Measurements from ENCODE around the gene NELFA. TPM values are rescaled to one million over a fixed set of nuclear protein-coding genes. Genes with fewer than 3 reads are reported as not detected.
A peak's percentile ranks its signal among the peaks of the same experiment; 100 is the strongest.

Gene NELFA
- 10.0 TPM for total RNA-seq
- long read RNA-seq, transcript NELFA-202 (11 exons, 3,343 nt) = major isoform, 21 of 34 reads
- long read RNA-seq, partial matches to known transcripts = 4 of 34 reads
- long read RNA-seq, other reads (novel, unspliced or antisense) = 8 of 34 reads

DNA sequence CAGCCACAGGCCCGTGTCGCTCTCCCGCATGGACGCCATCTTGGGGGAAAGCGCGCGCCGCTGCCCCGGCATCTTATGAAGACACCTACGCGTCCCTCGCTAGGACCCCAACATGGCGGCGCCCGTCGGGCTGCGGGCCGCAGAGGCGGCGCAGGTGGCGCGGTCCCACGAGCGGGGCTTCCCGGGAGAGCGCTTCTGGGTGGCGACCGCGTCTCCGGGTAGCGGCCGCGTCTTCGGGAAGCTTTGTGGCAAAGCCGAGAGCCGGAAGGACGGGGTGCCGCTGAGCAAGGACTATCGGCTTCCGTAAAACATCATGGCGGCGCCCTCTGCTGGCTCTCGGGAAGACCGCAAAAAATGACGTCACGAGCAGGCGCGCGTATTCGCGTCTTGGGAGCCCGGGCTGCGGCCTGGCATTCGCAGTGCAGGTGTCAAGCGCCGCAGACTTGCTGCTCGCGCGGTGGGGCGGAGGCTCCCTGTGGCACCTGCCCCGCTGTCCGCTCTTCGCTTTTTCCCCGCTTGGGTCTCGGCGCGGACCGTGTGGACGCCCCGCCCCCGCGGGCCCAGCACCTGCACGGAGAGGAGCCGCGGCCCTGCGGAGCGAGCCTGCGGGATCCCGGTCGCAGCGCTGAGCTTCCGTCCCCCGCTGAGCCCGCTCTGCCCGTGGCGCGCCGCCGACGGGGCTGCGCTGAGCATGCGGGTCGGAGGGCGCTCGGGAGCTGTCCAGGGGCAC is at the start of gene NELFA:
NELFA (minus strand) TSS at position 54 of the 730 bp plus-strand sequence; CDS start at position 39, 15 bp downstream.
- DNase-seq (peak; percentile 96), ATAC-seq (peak; percentile 96)
- intact Hi-C loops (cut with micrococcal nuclease) = no loop called here

DNA sequence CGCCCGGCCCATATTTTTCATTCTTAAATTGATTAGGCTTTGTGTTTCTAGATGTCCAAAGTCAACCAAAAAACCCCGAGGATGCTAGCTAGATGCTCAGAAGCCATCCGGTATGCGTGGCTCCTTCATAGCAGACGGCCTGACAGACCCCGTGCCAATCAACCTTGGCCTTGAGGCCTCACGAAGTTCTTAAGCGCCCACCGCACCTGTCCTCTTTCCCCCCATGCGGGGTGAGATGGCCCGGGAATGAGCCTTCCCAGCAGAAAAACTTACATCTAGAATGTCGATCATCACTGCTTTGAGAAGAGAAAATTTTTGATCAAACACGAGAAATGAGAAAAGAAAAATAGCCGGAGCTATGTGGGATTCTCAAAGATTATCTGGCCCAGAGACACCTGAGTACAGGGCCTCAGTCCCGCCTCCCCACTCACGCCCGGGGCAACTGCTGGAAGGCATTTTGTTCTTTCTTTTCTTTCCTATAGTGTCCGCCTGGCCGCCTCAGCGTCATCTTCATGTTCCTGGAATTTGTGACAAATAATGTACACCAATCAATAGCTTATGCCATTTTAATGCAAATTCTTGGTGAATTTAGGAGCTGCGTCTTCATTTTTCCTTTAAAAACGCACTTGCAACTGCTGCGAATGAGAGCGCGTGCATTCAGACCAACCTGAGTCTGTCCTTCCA is 48.8 kb upstream of the NELFA start:
- ATAC-seq = no peak
- peak; percentile 8 for DNase-seq
- intact Hi-C loops (cut with micrococcal nuclease) = no loop called here

DNA sequence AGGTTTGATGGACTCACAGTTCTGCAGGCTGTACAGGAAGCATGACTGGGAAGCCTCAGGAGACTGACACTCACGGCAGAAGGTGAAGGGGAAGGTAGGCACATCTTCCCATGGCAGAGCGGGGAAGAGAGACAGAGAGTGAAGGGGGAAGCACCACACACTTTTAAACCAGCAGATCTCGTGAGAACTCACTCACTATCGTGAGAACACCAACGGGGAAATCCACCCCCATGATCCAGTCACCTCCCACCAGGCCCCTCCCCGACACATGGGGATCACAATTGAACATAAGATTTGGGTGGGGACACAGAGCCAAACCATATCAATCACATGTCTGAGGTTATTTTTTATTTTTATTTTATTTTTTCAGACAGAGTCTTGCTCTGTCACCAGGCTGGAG is 45.4 kb upstream of the NELFA start:
- ATAC-seq (no peak), DNase-seq (no peak)
- intact Hi-C loops (cut with micrococcal nuclease) = no loop called here

DNA sequence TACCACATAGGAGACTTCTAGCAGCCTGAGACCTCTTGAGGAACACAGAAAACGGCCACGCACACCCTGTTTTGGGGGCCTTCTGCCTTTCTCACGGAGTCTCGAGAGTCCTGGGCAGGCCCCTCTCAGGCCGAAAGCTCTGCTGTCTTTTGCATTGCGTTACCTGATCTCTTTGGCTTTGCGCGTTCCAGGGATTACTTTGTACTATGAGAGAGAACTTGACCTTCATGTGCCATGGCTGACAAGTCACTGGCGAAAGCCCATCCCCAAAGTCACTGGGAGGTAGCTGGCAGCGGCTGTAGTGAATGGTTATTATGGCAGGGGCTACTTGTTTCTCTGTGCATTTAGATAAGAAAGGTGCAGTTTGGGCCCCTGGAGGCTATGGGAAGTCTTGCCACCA is 42.3 kb upstream of the NELFA start:
- DNase-seq (no peak), ATAC-seq (no peak)
- intact Hi-C loops (cut with micrococcal nuclease) = no loop called here

DNA sequence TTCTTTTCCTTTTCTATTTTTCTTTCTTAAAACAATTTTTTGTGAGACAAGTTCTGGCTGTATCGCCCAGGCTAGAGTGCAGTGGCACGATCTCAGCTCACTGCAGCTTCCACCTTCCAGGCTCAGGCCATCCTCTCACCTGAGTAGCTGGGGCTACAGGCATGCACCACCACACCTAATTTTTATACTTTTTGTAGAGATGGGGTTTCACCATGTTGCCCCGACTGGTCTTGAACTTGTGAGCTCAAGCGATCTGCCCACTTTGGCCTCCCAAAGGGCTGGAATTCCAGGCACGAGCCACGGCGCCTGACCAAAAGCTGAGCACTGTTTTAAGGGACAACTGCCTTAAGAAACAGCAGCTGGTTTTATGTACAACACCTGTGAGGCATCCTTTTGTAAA is 41.0 kb upstream of the NELFA start:
- ATAC-seq = no peak
- DNase-seq = no peak
- intact Hi-C loops (cut with micrococcal nuclease) = no loop called here

DNA sequence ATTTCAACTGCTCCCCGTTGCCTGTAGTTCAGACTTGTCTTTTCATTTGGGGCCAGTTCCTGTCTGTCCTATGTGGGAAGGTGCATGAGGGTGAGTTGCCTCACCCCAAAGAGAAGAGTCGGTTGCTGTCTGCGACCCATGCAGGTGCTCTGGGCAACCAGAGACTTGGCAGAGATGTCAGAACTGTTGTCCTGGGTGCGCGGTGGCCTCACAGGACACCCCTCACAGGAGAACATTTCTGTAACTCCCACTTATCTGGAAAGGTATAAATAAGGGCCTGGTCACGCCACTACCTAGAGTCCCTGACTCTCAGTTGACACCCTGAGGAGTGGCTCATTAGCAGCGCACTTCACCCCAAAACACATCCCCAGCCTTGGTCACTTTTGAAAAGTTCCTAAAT is 40.6 kb upstream of the NELFA start:
- DNase-seq (no peak), ATAC-seq (no peak)
- intact Hi-C loops (cut with micrococcal nuclease) = no loop called here

DNA sequence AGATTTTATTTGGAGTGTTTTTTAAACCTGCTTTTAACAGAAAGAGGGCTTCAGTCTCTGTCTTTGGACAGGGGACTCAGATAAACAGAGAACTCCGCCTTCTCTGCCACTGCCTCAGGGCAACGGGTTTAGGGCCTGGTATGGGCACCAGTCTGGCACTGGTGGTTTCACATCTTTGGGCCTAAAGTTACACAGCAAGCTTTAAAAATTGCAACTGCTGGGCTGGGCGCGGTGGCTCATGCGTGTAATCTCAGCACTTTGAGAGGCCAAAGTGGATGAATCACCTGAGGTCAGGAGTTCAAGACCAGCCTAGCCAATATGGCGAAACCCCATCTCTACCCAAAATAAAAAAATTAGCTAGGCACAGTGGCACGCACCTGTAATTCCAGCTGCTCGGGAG is 40.1 kb upstream of the NELFA start:
- intact Hi-C loops (cut with micrococcal nuclease) = no loop called here
- no peak for ATAC-seq

DNA sequence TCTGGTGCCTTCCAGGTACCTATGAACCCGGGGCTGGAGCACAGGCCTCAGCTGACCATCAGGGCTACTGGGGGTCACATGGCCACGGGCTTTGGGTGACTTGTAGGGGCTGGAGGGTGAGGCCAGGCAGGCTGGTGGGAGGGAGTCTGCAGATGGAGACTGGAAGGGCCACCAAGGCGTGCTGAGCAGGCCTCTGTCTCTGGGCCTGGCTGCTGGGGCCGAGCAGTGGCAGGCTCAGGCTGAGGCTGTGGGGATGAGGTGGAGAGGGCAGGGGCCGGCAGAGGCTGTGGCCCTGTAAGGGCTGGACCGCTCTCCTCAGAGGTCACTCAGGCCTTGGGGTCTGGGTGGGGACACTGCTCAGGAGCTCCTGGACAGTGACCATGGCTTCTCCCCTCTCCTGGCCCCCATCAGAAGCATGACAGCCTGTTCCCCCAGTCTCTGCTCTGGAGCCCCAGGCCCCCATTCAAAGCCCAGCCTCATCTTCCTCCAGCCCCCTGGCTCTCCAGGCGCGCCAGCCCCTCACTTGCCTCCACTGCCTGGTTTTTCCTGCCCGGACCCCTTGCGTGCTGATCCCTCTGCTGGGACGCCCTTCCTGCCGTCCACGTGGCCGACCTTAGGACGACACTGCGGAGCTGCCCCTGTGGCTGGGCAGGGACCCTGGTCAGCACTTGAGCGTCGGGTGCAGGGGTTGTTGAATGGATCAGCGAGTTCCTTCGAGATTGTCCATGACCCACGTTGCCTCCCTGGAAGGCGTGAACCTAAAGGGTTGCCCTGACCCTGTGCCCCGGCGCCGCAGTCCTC is 39.2 kb upstream of the NELFA start:
- ATAC-seq = no peak
- no peak for DNase-seq
- intact Hi-C loops (cut with micrococcal nuclease) = no loop called here

More for the DNA sequence above, 40.1 kb upstream of the NELFA start:
- DNase-seq = no peak

DNA sequence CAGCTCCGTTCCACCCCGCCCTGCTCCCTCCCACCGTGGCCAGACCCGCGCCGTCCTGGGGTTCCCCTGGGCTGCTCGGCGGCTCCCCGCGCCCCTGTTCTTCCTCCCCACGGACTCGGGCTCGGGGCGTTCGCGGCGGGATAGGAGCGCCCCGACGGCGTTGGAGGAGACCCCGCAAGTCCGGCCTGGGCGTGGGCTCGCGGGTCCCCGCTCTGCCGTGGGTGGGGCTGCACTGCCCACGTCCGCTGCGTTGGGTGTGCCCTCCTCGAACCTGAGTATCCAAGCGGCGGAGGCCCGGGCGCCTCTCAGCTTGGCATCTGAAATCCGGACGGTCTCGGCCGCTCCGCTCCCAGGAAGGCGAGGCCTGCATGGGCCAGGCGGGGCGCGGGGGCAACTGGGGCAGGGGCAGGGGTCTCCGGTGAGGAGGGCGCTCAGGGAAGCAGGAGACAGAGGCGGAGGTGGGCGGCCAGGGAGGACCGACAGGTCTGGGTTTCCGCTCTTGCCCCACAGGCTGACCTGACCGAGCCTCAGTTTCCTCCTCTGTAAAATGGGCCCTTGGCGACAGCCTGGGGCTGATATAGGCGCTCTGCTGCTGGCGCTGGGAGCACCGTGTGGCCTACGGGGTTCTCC is 38.4 kb upstream of the NELFA start:
- ATAC-seq = no peak
- DNase-seq = no peak
- intact Hi-C loops (cut with micrococcal nuclease) = no loop called here

DNA sequence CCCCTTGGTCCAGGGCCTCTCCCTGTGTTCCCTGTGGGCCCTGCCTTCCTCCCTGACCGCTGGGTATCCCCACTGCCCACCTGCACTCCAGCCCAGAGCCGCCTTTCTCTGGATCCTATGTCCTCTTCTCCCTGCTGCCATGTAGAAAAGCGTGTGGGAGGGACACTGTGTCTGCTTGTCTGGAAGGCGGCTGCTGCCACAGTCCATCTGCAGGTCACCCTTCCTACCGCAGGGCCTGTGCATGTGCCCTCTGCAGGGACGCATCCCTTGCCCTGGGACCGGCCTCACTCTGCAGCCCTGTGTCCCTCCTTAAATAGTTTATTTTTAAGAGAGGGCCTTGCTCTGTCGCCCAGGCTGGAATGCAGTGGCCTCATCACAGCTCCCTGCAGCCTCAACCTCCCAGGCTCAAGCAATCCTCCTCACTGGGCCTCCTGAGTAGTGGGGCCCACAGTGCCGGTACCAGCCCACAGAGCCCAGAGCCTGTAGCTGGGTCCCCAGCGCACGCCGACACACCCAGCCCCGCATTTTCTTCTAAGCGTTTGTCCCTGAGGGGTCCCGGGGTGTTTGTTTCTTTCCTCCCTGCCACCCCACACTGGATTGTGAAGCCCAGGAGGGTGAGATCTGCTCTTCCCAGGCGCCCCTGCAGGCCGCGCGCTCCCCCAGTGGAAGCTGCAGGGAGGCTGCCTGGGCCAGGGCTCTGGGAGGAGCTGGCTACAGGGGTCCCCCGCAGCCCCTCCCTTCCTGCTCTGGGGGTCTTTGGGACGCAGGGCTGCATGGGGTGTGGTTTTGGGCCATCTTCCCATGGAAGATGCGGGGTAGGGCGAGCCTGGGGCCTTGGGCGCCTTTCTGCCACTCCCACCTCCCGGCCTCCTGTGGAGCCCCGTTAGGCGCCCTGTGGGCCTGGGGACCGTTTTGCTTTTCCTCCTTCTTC is 37.5 kb upstream of the NELFA start:
- DNase-seq (no peak), ATAC-seq (no peak)
- intact Hi-C loops (cut with micrococcal nuclease) = no loop called here

DNA sequence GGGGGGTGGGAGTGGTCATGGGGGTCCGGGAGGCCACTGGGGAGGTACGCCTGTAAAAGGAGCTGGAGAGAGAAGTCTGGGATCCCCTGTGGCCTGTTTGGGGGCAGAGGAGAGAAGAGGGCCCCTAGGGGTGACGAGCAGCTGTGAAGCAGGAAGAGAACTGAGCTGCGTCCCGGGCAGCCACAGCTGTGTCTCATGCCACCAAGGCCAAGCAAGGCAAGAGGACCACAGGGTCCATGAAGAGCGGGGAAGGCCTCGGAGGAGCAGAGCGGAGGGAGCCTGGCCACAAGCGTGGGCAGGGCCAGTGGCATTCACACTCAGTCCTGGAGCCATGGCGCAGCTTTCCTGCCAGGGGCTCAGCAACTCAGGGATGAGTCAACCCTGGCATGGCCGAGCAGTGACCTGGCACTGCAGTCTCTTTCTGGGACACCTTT is 36.8 kb upstream of the NELFA start:
- intact Hi-C loops (cut with micrococcal nuclease) = no loop called here
- ATAC-seq (no peak), DNase-seq (no peak)

DNA sequence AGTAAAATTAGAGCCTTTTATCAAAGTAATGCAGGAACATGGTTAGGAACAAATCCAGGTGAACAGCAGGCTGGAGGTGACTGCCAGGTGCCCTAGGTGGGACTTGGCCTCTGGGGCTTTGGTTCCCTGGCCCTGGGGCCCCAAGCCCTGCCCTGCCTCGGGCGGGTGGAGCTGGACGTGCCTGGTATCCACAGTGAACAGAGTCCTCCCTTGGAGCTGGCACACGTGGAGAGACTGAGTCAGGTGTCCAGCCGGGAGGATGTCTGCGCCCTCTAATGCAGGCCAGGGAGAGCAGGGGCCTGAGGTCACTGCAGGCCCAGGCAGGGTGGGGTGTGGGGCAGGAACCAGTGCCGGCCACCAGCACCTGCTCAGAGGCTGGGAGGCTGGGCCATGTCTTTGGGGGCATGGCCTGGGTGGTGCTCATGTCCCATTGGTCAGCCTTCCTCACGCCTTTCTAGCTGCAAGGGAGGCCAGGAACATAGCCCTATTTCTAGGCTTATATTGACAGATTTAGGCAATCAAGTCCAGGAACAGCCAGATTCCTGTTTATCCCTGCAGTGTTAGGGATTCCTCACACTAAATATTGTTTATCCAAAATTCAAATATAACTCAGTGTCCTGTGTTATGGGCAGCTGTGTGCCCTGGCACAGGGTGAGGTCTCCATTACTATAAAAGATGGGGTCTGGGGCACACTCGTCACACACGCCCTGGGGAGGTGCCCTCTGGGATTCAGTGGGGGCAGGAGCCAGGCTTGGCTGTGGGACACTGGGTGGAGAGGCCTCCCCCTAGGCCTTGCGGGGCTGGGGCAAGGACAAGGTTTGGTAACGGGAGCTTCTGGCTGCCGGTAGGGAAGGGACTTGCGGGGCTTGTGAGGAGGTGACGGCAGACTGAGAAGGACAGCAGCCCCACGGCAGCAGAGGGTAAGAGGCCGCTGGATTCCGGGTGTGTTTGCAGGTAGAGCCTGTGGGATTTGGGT is 36.1 kb upstream of the NELFA start:
- intact Hi-C loops (cut with micrococcal nuclease) = no loop called here
- DNase-seq (no peak), ATAC-seq (no peak)

DNA sequence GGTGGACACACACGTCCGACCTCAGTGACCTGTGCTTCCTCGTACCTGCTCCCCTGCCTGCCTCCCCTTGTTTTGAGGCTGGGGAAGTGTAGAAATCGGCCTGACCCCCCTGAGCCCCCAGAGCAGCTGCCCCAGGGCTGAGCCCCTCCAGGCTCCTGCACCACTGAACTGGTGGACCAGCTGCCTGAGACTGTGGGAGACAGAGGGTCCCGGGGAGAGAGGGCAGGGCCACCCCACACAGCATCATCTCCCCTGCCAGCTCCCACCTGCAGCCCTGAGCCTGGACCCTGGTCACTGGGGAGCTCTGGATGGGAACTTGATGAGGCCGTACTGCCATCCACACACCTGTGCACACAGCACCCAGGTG is 35.3 kb upstream of the NELFA start:
- no peak for ATAC-seq
- no peak for DNase-seq
- intact Hi-C loops (cut with micrococcal nuclease) = no loop called here

DNA sequence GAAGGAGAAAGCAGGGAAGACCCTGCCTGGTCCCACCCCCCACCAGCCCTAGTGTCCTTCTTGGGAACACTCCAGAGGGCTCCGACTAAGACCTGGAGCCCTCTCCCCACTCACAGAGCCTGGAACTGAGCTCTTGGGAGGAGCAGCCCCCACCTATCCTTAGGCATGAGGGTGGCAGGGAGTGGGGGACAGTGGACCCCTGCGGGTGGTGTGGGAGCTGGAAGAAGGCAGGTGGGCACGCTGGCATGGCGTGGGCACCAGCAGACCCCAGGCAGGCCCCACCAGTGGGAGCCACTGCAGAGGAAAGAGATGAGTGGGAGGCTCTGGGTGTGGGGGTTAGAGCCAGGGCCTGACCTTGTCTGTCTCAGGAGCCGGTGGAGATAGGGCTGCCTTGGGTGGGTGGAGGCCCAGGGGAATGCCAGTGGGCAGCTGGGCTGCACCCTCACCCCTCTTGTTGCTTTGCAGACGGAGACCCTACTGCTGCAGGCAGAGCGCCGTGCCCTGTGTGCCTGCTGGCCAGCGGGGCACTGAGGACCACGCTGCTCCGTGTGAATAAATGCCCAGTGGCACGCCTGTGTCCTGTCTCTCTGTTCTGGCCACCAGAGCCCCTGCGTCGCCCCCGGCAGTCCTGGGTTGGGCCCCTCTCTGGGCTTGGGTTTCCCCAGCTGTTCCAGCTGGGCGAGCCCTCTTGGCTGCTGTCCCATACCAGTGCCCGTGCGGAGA is 34.8 kb upstream of the NELFA start:
- no peak for ATAC-seq
- intact Hi-C loops (cut with micrococcal nuclease) = no loop called here
- DNase-seq = no peak

DNA sequence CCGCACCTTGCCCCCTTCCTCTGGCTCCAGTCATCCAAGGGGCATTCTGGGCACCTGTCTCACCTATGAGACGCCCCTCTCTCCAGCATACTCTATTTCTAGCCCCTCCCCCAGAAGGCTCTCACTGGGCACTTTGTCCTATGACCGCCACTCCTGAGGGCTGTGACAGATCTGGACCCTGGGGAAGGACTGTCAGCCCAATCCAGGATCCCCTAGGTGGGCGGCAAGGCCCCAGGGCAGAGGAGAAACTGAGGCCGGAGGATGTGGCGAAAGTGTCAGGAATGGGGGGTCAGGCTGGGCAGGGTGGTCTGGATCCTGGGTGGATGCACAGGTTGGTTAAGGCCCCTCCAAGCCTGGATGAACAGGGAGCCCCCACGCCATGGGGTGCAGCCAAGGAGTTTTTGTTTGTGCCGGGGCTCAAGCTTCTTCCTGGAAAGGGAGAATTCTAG is 34.2 kb upstream of the NELFA start:
- ATAC-seq (no peak), DNase-seq (no peak)
- intact Hi-C loops (cut with micrococcal nuclease) = no loop called here

DNA sequence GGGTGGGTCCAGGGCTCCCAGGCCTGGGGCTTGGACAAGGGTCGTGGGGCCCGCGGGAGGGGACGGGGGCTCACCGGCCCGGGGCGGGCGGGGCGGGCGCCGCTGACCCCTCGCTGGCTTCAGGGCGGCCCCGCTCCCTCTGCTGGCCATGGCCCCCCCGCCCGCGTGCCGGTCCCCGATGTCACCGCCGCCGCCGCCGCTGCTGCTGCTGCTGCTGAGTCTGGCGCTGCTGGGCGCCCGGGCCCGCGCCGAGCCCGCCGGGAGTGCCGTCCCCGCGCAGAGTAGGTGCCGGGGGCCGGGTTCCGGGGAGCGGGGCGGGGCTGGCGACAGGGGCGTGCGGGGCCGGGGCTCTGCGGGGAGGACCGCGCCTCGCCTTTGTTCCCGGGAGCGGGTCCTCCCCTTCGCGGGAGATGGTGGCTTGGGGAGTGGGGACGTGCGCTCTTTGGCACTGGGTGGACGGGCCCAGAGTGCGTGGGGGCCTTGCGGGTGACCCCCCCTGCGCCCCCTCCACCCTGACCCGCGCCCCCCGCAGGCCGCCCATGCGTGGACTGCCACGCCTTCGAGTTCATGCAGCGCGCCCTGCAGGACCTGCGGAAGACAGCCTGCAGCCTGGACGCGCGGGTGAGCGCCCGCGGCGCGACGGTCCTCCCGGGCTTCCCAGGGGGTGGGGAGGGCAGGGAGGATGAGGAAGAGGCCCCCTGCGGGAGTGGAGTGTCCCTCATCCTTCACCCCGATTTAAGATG is 33.6 kb upstream of the NELFA start:
- intact Hi-C loops (cut with micrococcal nuclease) = no loop called here
- peak; percentile 49 for DNase-seq
- ATAC-seq = peak; percentile 47

Data from left ventricle myocardium superior (tissue), 1 donor.